Upper lobe of left lung (tissue), 4 donors: ENCODE results near the gene NAP1L4.

Experiments used
- CTCF ChIP-seq, 6 experiments: fragments of 450-650 bp in 4 of 6; fragments of 200-600 bp in 2 of 6; sonication (generic) in 2 of 6; IDR thresholded peaks; one replicate each; pipeline ENCODE4 v1.5.1; 2016 to 2019; ENCODE audit warnings: antibody characterized with exemption in 6 of 6
- EP300 ChIP-seq, 4 donors: sonication (generic); formaldehyde crosslinking; IDR thresholded peaks; one replicate each; pipeline ENCODE4 v1.5.1; 2017; ENCODE audit warnings: antibody characterized with exemption in 4 of 4, control low read depth in 2 of 4
- POLR2A ChIP-seq, 4 donors: fragments of 450-650 bp; IDR thresholded peaks; one replicate each; pipeline ENCODE4 v1.5.1; 2016 to 2017; ENCODE audit warnings: antibody characterized with exemption in 4 of 4, mild to moderate bottlenecking in 2 of 4

GRCh38 chr11:2940147-2940920 lies 51.8 kb downstream of the NAP1L4 start:
- TF ChIP-seq CTCF (IDR thresholded peaks at IDR 0.05) (no peak), EP300 (IDR thresholded peaks at IDR 0.05) (no peak), POLR2A (IDR thresholded peaks at IDR 0.05) (no peak)
